NCI-H1436 (cell line): ENCODE results near the gene CIITA.
"Not testable (repeated sequence)": the region's sequence is repeated elsewhere in the genome, so short reads cannot be mapped to it uniquely, and the experiment has no call there.

ENCODE experiments used
- DNase-seq: peaks from one replicate; lab custom pipeline; 2025; lab: John Stamatoyannopoulos, UW

The CIITA gene

DNA sequence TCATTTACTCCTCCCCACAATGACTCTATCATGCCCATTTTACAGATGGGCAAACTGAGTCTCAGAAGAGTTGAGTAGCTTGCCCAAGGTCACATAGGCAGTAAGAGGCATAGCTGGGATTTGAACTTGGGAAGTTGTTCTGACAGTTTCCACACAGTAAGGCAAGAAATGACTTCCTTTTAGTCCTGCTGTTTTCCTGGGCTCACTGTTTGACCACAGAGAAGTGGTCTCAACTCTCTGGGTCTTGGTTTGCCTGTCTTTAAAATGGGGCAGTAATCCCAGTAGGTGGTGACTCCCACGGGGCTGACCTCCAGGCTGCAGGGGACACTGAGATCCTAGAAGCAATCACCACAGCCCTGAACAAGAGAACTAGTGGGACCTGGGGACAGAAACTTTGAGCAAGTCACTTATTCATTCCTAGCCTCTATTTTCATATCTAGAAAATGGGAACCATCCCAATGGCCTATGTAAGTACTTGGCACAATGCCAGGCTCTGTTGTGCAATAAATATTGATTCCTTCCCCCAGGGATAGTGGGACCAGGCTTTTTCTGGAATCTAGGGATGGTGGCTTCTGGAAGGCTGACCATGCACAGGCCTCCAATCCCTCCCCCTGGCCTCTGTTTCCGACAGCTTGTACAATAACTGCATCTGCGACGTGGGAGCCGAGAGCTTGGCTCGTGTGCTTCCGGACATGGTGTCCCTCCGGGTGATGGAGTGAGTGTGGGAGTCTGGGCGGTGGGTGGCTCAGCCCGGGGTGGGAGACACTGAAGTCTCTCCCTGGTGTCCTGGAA, 44.7 kb downstream of the CIITA start:
- DNase-seq = no peak

GRCh38 chr16:10922328-10923145, 45.5 kb downstream of the CIITA start:
- no peak for DNase-seq

- DNase-seq = no peak
Observed at GRCh38 chr16:10923146-10923649, 46.2 kb downstream of the CIITA start.

DNA sequence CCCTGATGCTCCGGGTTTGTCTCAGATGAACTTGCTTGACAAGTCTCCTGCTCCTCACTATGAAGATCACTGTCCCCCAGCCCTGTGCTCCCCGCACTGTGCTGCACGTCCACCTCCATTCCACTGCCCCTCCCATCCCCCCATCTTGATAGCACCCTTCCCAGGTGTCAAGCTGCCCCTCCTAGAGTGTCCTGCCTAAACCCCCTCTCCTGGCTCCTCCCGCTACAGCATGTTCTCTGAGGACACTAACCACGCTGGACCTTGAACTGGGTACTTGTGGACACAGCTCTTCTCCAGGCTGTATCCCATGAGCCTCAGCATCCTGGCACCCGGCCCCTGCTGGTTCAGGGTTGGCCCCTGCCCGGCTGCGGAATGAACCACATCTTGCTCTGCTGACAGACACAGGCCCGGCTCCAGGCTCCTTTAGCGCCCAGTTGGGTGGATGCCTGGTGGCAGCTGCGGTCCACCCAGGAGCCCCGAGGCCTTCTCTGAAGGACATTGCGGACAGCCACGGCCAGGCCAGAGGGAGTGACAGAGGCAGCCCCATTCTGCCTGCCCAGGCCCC, 46.7 kb downstream of the CIITA start:
- no peak for DNase-seq

DNA sequence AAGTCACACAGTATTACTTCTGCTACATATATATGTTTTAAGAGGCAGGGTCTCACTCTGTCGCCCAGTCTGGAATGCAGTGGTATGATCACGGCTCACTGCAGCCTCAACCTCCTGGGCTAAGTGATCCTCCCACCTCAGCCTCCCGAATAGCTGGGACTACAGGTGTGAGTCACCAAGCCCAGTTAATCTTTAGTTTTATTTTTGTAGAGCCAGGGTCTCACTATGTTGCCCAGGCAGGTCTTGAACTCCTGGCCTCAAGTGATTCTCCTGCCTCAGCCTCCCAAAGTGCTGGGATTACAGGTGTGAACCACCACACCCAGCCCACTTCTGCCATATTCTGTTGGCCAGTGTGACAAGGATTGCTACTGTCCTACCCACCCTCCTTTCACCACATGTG, 48.3 kb downstream of the CIITA start:
- not testable (repeated sequence) for DNase-seq

- no peak for DNase-seq
Observed at GRCh38 chr16:10926094-10926493, 49.1 kb downstream of the CIITA start.

GRCh38 chr16:10926867-10927266, 49.9 kb downstream of the CIITA start:
- DNase-seq = no peak

DNA sequence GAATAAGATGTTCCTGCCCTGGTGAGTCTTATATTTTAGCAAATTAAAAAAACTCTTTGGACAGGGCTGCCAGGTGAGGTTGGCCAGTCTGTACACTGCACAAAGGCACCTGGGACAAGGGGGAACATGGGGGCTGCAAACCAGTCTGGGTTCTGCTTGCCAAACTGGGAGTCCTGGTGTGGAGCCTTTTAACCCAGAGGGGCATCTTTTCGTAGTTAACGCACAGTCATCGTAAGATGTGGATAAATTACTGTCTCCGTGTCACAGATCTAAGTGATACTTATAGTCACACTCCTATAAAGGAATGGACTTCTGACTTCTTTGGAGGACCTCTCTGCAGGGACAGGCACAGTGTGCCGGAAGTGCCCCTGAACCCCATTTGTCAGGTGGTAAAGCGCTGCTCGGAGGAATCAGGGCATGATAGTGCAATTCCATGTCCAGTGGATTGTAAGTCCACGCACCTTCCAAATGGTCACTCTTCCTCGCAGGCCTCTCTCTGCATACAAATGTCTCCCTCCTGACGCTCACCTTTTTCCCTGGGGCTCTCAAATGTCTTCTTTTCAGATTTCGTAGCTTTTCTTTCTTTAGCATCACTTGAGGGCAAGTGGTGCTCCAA, 50.6 kb downstream of the CIITA start:
- no peak for DNase-seq

DNA sequence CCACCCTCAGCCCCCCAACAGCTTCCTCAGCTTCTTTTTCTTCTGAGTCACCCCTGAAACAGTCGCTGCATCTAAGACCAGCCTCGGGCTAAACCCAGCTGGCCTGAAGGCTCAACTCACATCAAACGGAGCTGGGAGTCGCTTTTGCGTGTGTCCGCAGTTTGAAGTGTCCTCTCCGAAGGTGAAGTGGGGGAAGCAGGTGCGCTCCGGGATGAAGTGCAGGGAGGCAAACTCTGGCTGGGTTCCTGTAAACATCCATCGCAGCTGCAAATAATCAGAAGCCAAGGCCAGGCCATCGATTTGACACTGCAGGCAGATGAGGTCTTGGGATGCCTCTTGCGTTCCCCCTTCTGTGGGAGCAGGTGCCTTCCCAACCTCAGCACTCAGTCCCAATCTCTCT, 52.1 kb downstream of the CIITA start:
- DNase-seq = not testable (repeated sequence)

- DNase-seq = no peak
Observed at GRCh38 chr16:10929853-10930754, 53.1 kb downstream of the CIITA start.

- DNase-seq = no peak
Observed at GRCh38 chr16:10930755-10931093, 53.7 kb downstream of the CIITA start.

DNA sequence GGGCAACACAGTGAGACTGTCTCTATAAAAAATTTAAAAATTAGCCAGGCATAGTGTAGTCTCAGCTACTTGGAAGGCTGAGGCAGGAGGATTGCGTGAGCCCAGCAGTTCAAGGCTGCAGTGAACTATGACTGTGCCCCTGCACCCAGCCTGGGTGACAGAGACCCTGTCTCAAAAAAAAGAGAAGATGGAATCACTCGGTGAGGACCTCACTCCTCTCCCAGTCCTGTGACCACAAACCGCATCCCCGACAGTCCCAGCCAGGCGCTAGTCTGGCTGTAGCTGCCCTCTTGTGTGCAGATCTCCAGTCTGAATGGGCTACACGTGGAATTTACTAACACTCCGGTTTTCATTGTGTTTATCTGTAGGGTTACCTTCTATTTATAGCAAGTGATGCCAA, 54.1 kb downstream of the CIITA start:
- DNase-seq = no peak

DNA sequence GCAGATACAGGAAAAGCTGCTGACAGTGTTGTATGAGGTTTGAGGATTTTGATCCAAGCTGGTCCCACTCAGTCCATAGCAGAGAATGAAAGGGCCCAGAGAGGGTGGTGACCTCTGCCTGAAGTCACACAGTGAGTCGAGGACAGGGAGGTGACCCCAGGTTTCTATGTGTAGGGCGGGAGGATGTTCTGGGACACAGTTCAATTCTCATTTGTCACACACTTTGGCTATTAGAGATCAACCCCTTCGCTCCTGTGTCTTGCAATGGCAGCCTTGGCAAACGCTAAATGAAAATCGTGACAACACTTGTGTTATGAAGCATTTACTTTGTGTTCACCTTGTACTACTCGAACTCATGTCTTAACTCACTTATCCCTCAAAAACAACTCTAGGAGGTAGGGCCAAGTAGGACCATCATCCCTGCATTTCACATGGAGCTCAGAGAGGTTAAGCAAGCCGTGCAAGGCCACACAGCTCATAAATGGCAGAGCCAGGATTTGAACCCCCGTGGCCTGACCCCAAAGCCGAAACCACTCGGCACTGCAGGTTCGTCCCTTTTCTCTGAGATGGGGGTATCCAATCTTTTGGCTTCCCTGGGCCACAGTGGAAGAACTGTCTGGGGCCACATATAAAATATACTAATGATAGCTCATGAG, 55.1 kb downstream of the CIITA start:
- DNase-seq = no peak

- DNase-seq = no peak
Observed at GRCh38 chr16:10932959-10933710, 56.1 kb downstream of the CIITA start.

GRCh38 chr16:10933865-10934264, 56.9 kb downstream of the CIITA start:
- DNase-seq = no peak

DNA sequence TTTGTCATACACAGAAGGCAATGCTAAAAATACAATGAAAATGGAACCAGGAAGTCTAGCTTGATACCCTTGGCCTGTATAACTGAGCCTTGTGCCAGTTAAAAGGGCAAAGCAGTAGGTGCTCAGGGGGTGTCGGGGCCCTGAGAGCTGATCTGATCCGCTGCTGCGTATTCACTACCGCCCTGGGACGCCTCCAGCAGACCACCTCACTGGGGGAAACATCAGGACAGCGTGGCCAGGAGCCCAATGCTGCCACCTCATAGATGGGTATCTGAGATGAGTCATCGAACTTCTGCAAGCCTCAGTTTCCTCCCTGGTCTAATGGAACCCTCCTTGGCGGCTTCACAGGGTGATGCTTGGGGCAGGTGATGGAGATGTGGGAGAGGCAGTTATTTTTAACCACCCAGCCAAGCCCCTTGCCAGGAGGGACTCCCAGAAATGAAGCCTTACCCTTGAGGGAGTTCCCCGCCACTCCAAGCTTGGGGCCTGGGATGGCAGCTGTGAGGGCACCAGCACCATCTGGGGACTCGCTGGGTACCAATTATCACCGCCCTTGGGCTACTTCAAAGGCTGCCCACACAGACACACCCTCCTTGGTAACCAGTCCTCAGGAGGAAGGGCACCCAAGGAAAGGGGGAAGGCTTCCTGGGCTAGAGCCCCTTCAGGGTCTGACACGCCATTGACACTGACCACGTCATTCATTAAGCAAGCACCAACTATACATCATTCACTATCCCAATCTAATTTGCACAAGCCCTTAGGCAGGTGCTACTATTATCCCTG, 57.5 kb downstream of the CIITA start:
- DNase-seq = no peak

- DNase-seq = no peak
Observed at GRCh38 chr16:10935226-10935915, 58.4 kb downstream of the CIITA start.

GRCh38 chr16:10936272-10936984, 59.4 kb downstream of the CIITA start:
- DNase-seq = no peak
